GM12872 (cell line): ENCODE data around the gene SLC50A1.

Experiments
- TF ChIP-seq, protein P1 (sequence below): IDR thresholded peaks from 3 replicates; pipeline ENCODE4 v1.5.1; 2011; ENCODE audit warnings: low read depth, mild to moderate bottlenecking, low read length, moderate library complexity; ENCODE audit not compliant: insufficient read depth

Gene SLC50A1

DNA sequence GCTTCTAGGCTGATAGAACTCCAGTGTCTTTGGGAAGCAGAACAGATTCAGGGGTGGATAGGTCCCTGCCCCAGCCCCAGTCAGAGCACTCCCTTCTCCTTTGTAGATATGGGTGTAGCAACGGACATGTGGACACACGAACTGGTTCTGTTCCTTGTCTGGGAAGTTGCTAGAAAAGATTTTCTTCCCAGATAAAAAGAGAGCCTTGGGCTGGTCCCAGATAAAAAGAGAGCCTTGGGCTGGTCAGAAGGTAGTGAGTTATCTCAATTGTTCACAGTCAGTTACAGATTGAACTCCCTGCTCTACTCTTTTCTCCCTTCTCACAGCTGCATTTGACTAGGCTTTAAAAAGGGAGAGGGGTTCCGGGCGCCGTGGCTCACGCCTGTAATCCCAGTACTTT lies 15.4 kb upstream of the SLC50A1 start:
- TF ChIP-seq, protein P1, sequence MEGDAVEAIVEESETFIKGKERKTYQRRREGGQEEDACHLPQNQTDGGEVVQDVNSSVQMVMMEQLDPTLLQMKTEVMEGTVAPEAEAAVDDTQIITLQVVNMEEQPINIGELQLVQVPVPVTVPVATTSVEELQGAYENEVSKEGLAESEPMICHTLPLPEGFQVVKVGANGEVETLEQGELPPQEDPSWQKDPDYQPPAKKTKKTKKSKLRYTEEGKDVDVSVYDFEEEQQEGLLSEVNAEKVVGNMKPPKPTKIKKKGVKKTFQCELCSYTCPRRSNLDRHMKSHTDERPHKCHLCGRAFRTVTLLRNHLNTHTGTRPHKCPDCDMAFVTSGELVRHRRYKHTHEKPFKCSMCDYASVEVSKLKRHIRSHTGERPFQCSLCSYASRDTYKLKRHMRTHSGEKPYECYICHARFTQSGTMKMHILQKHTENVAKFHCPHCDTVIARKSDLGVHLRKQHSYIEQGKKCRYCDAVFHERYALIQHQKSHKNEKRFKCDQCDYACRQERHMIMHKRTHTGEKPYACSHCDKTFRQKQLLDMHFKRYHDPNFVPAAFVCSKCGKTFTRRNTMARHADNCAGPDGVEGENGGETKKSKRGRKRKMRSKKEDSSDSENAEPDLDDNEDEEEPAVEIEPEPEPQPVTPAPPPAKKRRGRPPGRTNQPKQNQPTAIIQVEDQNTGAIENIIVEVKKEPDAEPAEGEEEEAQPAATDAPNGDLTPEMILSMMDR = no peak

DNA sequence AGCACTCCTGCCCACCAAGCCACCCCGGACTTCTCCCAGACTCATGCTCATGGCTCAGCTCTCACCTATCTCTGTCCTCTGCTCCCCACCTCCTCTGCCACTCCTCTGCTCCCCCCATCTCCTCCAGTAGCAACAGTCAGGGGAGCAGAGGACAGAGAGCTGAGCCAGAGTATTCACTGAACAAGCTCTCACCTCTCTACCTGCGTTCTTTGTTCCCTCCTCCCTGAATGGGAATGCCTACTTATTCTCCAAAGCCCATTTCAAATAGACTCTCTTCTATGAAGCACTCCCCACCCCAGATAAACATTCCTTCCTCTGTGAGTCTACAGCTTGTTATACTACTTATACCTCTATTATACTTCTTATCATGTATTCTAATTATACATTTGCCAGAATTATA lies 14.4 kb upstream of the SLC50A1 start:
- TF ChIP-seq, protein P1 = no peak

DNA sequence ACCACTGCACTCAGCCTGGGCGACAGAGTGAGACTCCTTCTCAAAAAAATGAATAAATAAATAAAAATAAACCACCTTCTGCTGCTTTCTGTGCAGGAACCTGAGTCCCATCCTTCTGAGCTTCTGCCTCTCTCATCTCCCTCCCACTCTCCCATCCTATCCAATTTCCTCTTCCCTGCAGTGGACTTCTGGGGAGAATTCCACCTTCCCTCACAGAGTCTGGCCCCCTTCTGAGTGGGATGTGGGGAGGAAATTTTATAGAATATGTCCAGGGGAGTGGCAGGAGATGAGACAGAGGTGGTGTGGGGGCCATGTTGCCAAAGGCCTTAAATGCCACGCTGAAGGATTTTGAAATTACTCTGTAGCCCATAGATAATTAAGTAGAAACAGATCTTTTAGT lies 13.3 kb upstream of the SLC50A1 start:
- TF ChIP-seq, protein P1 = no peak

DNA sequence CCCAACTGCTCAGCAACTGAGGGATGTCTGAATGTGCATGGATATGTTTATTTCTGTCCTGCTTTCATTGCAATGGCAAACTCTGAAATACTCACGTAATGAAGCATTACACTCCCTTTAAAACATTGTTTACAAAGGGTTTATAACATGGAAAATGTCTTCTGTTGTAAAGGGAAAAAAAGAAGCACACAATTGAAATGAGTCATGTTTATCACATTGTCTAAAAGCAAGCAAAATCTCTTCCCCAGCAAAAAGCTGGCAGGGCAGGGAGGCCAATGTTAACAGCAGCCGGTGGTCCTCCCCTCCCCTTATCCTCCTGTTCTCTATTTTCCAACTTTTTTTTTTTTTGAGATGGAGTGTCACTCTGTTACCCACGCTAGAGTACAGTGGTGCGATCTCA lies 11.9 kb upstream of the SLC50A1 start:
- TF ChIP-seq, protein P1 = no peak

DNA sequence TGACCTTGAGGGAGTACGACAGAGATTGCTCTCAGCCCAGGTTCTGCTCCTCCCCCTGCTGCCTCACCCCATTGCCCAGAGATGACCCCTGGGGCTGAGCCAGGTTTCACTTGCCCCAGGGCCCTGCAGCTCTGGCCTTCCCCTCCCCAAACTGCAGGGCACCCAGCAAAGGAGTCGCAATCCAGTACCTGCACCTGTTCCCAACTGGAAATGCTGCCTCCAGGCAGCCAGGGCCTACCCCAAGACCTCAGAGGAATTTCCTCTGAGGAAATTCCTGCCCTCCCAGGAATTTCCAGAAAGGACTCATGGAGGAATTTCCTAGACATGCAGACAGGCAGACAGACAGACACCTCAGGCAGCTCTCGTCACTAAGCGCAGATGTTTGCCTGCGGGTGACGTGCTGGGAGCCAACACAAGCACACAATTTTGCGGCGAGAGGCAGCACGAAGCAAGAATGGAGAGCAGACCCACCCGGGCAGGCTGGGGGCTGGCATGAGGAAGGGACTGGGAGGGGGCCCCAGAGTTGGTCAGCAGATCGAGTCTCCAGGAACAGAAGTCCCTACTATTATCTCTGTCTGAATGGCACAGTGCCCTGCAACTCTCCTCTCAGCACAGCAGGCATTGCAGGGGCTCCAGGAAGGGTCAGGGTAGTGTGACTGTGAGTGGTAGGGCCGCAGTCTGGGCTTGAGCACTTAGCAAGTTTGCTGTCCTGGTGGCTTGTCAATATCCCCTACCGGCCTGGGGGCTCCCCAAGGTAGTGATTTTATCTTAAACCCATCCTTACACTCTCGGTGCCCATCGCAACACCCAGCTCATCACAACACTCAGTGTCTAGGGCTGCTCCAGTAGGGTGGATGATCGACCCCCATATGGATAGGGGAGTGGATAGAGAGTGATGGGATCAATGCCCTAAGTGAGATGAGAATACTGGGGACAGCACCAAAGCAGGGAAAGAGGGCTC lies 10.9 kb upstream of the SLC50A1 start:
- TF ChIP-seq, protein P1 = no peak

DNA sequence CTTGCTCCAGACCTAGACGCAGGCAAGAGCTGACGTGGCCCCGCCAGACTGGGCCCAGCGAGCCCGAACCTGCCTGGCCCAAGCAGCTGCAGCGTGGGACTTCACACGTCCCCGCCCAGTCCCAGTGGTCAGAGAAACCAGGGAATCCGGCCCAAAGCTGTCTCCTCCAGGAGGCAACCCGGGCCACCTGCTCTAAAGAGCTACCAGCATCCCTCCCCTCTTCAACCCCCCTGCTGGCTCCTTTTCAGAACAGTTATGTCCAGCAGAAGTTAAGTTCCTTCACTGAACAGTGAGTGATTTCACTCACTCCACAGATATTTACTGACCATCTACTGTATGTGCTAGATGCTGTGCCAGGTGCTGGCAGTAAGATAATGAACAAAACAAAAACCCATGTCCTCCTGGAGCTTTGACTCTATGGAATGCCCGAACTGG lies 10.1 kb upstream of the SLC50A1 start:
- TF ChIP-seq, protein P1 = no peak

DNA sequence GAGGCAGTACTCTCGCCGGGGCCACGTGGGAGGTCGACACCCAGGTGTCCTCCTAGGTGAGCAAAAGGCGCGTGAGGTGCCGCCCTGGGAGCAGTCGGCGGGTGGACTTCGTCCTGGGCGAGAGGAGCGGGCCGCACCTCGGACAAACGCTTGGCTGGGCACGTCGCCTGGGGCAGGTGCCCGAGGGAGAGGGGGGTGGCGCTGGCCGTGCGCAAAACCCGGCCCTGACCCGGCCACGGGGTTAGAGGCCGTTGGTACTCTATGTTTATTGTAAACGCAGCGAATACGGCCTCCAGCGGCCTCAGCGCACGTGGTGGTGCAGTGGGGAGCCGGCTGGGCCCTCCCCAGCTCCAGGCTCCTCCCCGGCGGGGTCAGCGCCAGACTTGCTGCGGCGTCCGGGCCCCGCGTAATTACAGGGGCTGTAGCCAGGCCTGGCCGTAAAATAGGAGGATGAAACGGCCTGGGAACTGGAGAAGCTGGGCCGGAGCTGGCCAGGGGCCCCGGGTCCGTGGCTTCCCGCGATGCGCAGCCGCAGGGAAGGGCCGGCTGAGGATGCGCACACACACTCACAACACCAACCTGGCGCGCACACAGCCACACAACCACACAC lies 9.6 kb upstream of the SLC50A1 start:
- TF ChIP-seq, protein P1 = no peak
